GM12892 (cell line): ENCODE data around the gene AGBL5.

Source experiments
- DNase-seq: peaks from one replicate; pipeline ENCODE4 v3.0.0; 2011; ENCODE audit not compliant: insufficient read length
- FAIRE-seq: peaks from 2 replicates; lab custom pipeline; 2011; peaks lifted over from hg19 to GRCh38; lab: Jason Lieb, UNC
- POLR2A ChIP-seq: IDR thresholded peaks from 2 replicates; pipeline ENCODE4 v1.6.1; 2011; ENCODE audit warnings: low read depth, low read length, control low read depth
- POLR2AphosphoS5 ChIP-seq: IDR thresholded peaks from 2 replicates; pipeline ENCODE4 v1.6.1; 2011; ENCODE audit warnings: low read depth, low read length, control low read depth
- TAF1 ChIP-seq: IDR thresholded peaks from 2 replicates; pipeline ENCODE4 v1.6.1; 2011; ENCODE audit warnings: low read depth, mild to moderate bottlenecking, control low read depth, low read length, borderline replicate concordance

AGBL5 gene

GRCh38 chr2:27082773-27083409 lies 31.4 kb downstream of the AGBL5 start:
- TF ChIP-seq TAF1 = no peak
- TF ChIP-seq POLR2AphosphoS5 = no peak
- TF ChIP-seq POLR2A = no peak
- DNase-seq (no peak), FAIRE-seq (no peak)

- TF ChIP-seq TAF1 = no peak
- TF ChIP-seq POLR2AphosphoS5 = no peak
- no peak for TF ChIP-seq POLR2A
- DNase-seq = no peak
- FAIRE-seq = no peak
Measured at GRCh38 chr2:27083410-27084296, 32.2 kb downstream of the AGBL5 start.

- FAIRE-seq = no peak
- no peak for DNase-seq
- TF ChIP-seq TAF1 (no peak), POLR2AphosphoS5 (no peak), POLR2A (no peak)
Measured at GRCh38 chr2:27084297-27085061, 33.0 kb downstream of the AGBL5 start.

GRCh38 chr2:27085062-27085672 lies 33.7 kb downstream of the AGBL5 start:
- no peak for DNase-seq
- FAIRE-seq = no peak
- TF ChIP-seq POLR2AphosphoS5 = no peak
- no peak for TF ChIP-seq POLR2A

- FAIRE-seq = peak; percentile 78
- TF ChIP-seq POLR2A (no peak), TAF1 (no peak), POLR2AphosphoS5 (no peak)
- DNase-seq = no peak
Measured at GRCh38 chr2:27085673-27086089, 34.2 kb downstream of the AGBL5 start.

- peak; percentile 98 for FAIRE-seq
- DNase-seq = peak; percentile 98
- peak; percentile 64; the same call in 1 of the 2 replicates for TF ChIP-seq POLR2A
- TF ChIP-seq POLR2AphosphoS5 = 0 out of 2 replicates have a peak, but pooled peaks have one; percentile 30
- TF ChIP-seq TAF1 = 0 out of 2 replicates have a peak, but pooled peaks have one; percentile 20
Measured at GRCh38 chr2:27086090-27086723, 34.7 kb downstream of the AGBL5 start.

GRCh38 chr2:27086724-27087593 lies 35.5 kb downstream of the AGBL5 start, which contains the start of gene KHK:
TSS of gene KHK (plus strand) at chr2:27086772. CDS start at chr2:27087260, 488 bp downstream.
- TF ChIP-seq POLR2AphosphoS5 (no peak), POLR2A (no peak), TAF1 (no peak)
- DNase-seq (peak; percentile 62), FAIRE-seq (no peak)

- TF ChIP-seq POLR2A = no peak
- TF ChIP-seq TAF1 = no peak
- no peak for TF ChIP-seq POLR2AphosphoS5
- no peak for DNase-seq
- FAIRE-seq = no peak
Measured at GRCh38 chr2:27087823-27088410, 36.4 kb downstream of the AGBL5 start.

- DNase-seq (no peak), FAIRE-seq (no peak)
- TF ChIP-seq POLR2AphosphoS5 = no peak
- no peak for TF ChIP-seq POLR2A
- TF ChIP-seq TAF1 = no peak
Measured at GRCh38 chr2:27088634-27089033, 37.2 kb downstream of the AGBL5 start.
